Keratinocyte (primary cell): ENCODE results near the gene ATP13A3. TPM values are rescaled to one million over a fixed set of nuclear protein-coding genes. Genes with fewer than 3 reads are reported as not detected.

Experiments used
- DNase-seq: peaks from one replicate; pipeline ENCODE4 v3.0.0-alpha.2; 2011; ENCODE audit warnings: low read depth, missing footprints, low spot score
- FAIRE-seq: peaks from 2 replicates; lab custom pipeline; 2011; peaks lifted over from hg19 to GRCh38; lab: Jason Lieb, UNC
- H2AFZ ChIP-seq: 2 replicates; pipeline ENCODE4 v1.6.0; 2012; ENCODE audit warnings: low read length, control low read depth, inconsistent platforms; ENCODE audit not compliant: control insufficient read depth
- H3K27ac ChIP-seq: 2 replicates; pipeline ENCODE4 v1.5.1; 2011; ENCODE audit warnings: low read length; ENCODE audit not compliant: control insufficient read depth, insufficient read depth
- H3K27me3 ChIP-seq: 3 replicates; pipeline ENCODE4 v1.6.0; 2011; ENCODE audit warnings: low read length; ENCODE audit not compliant: control insufficient read depth, insufficient read depth; ENCODE audit errors: extremely low read depth
- H3K36me3 ChIP-seq, 2 experiments: 2 replicates in 1 of 2; 3 replicates in 1 of 2; pipeline ENCODE4 v1.5.1; 2011; ENCODE audit warnings: low read length in 2 of 2, mild to moderate bottlenecking in 1 of 2; ENCODE audit not compliant: control insufficient read depth in 2 of 2, insufficient read depth in 2 of 2; ENCODE audit errors: extremely low read depth in 1 of 2
- H3K4me1 ChIP-seq: 3 replicates; pipeline ENCODE4 v1.5.1; 2011; ENCODE audit warnings: low read length; ENCODE audit not compliant: control insufficient read depth, insufficient read depth; ENCODE audit errors: extremely low read depth
- H3K4me2 ChIP-seq: 3 replicates; pipeline ENCODE4 v1.6.0; 2011; ENCODE audit warnings: low read depth, low read length; ENCODE audit not compliant: control insufficient read depth, insufficient read depth; ENCODE audit errors: extremely low read depth
- H3K4me3 ChIP-seq, 3 experiments: fragments of 200-600 bp in 1 of 3; sonication (generic) in 1 of 3; 2 replicates in 2 of 3; 3 replicates in 1 of 3; pipeline ENCODE4 v1.5.1; 2011 to 2016; ENCODE audit warnings: low read length in 3 of 3, mild to moderate bottlenecking in 3 of 3, control low read depth in 2 of 3, inconsistent platforms in 1 of 3, low read depth in 1 of 3, mixed read lengths in 1 of 3, mixed run types in 1 of 3, moderate library complexity in 1 of 3; ENCODE audit not compliant: control insufficient read depth in 2 of 3, insufficient read depth in 2 of 3; ENCODE audit errors: extremely low read depth in 1 of 3
- H3K79me2 ChIP-seq: 2 replicates; pipeline ENCODE4 v1.6.0; 2012; ENCODE audit warnings: low read length; ENCODE audit not compliant: control insufficient read depth, insufficient read depth
- H3K9ac ChIP-seq: 3 replicates; pipeline ENCODE4 v1.6.0; 2011; ENCODE audit warnings: low read length; ENCODE audit not compliant: control insufficient read depth, insufficient read depth; ENCODE audit errors: extremely low read depth
- H3K9me1 ChIP-seq: 3 replicates; pipeline ENCODE4 v1.6.0; 2011; ENCODE audit warnings: low read length; ENCODE audit not compliant: control insufficient read depth, insufficient read depth; ENCODE audit errors: extremely low read depth
- H3K9me3 ChIP-seq: 2 replicates; pipeline ENCODE4 v1.5.1; 2012; ENCODE audit warnings: low read depth, low read length; ENCODE audit not compliant: control insufficient read depth
- H4K20me1 ChIP-seq: 3 replicates; pipeline ENCODE4 v1.6.0; 2011; ENCODE audit warnings: low read length; ENCODE audit not compliant: control insufficient read depth, insufficient read depth; ENCODE audit errors: extremely low read depth
- CTCF ChIP-seq, 3 experiments: IDR thresholded peaks in 1 of 3; conservative IDR thresholded peaks in 1 of 3; optimal IDR thresholded peaks in 1 of 3; 2 replicates in 2 of 3; 3 replicates in 1 of 3; pipeline versions ENCODE3 to v1.5.1; 2011; ENCODE audit warnings: low read length in 3 of 3, mild to moderate bottlenecking in 3 of 3, moderate library complexity in 2 of 3, control low read depth in 1 of 3, inconsistent platforms in 1 of 3; ENCODE audit not compliant: insufficient read depth in 2 of 3; ENCODE audit errors: extremely low read depth in 1 of 3
- EZH2 ChIP-seq: IDR thresholded peaks from one replicate; pipeline ENCODE4 v1.6.1; 2012; ENCODE audit warnings: inconsistent platforms, mild to moderate bottlenecking, low read length, moderate library complexity
- dilution Hi-C: fragments of 300-500 bp; cut with MboI; formaldehyde crosslinking; loops from one replicate; pipeline ENCODE4 v1.7.0; 2020; ENCODE audit warnings: low sequenced_read_pairs; ENCODE audit not compliant: extremely low pct_ligation_motif_present
- polyA plus RNA-seq, 5 experiments: library from polyadenylated mRNA; depleted of rRNA in 3 of 5; stranded (reverse) in 3 of 5; stranded (forward) in 1 of 5; unstranded in 1 of 5; fragments of >200 nt; gene quantifications; 1 replicate in 1 of 5; 2 replicates in 3 of 5; 3 replicates in 1 of 5; pipeline versions ENCODE4 v1.2.1 to v1.2.3, GENCODE V29; 2011 to 2012; ENCODE audit warnings: missing spikeins in 2 of 5, low read depth in 1 of 5, low replicate concordance in 1 of 5

Gene ATP13A3
- polyA plus RNA-seq, 1 donor (not counting 4 experiments of a cell fraction or from before 2014, with no cell fraction given): 103 TPM

GRCh38 chr3:194390835-194391234, 96.0 kb downstream of the ATP13A3 start:
- no peak overlapping the region for H3K27ac ChIP-seq
- FAIRE-seq (no peak), DNase-seq (no peak)
- H3K9ac ChIP-seq: no peak overlapping the region
- H3K4me2 ChIP-seq: no peak overlapping the region
- H3K27me3 ChIP-seq: peaks cover 8% of the 10 kb centered on the region
- no peaks in the 10 kb centered on the region for H3K79me2 ChIP-seq
- no peaks in the 10 kb centered on the region for H3K9me1 ChIP-seq
- dilution Hi-C loops: no loop called here
- no peaks in the 10 kb centered on the region for H3K4me1 ChIP-seq
- H3K4me3 ChIP-seq: no peak overlapping the region
- no peaks in the 10 kb centered on the region for H3K36me3 ChIP-seq
- H2AFZ ChIP-seq: no peak overlapping the region
- TF ChIP-seq EZH2 (no peak), CTCF (optimal IDR thresholded peaks at IDR 0.05 in 1 of 3, IDR thresholded peaks at IDR 0.05 in 1 of 3, conservative IDR thresholded peaks at IDR 0.05 in 1 of 3; ENCODE audit: extremely low read depth in 1 of 3, insufficient read depth in 2 of 3, low read length in 3 of 3) (no peak)
- H3K9me3 ChIP-seq: peaks cover 2% of the 10 kb centered on the region
- no peaks in the 10 kb centered on the region for H4K20me1 ChIP-seq

- Histone ChIP-seq H3K9me3 (peaks cover 2% of the 10 kb centered on the region), H3K9me1 (no peaks in the 10 kb centered on the region), H4K20me1 (no peaks in the 10 kb centered on the region), H2AFZ (no peak overlapping the region), H3K4me2 (no peak overlapping the region), H3K36me3 (no peaks in the 10 kb centered on the region), H3K27me3 (peaks cover 12% of the 10 kb centered on the region), H3K4me1 (no peaks in the 10 kb centered on the region), H3K4me3 (no peak overlapping the region), H3K79me2 (no peaks in the 10 kb centered on the region), H3K9ac (no peak overlapping the region), H3K27ac (no peak overlapping the region)
- dilution Hi-C loops: no loop called here
- TF ChIP-seq EZH2: no peak
- TF ChIP-seq CTCF (optimal IDR thresholded peaks at IDR 0.05 in 1 of 3, IDR thresholded peaks at IDR 0.05 in 1 of 3, conservative IDR thresholded peaks at IDR 0.05 in 1 of 3; ENCODE audit: extremely low read depth in 1 of 3, insufficient read depth in 2 of 3, low read length in 3 of 3): no peak
- DNase-seq: no peak
- no peak for FAIRE-seq
Measured at GRCh38 chr3:194389269-194389668, 97.5 kb downstream of the ATP13A3 start.
